Keratinocyte (primary cell): Measurements from ENCODE around the gene CCSAP. TPM values are rescaled to one million over a fixed set of nuclear protein-coding genes. Genes with fewer than 3 reads are reported as not detected.
A peak's percentile ranks its signal among the peaks of the same experiment; 100 is the strongest.

Source experiments
- DNase-seq: peaks from one replicate; pipeline ENCODE4 v3.0.0-alpha.2; 2011; ENCODE audit warnings: low read depth, missing footprints, low spot score
- FAIRE-seq: peaks from 2 replicates; lab custom pipeline; 2011; peaks lifted over from hg19 to GRCh38; lab: Jason Lieb, UNC
- H2AFZ ChIP-seq: 2 replicates; pipeline ENCODE4 v1.6.0; 2012; ENCODE audit warnings: low read length, control low read depth, inconsistent platforms; ENCODE audit not compliant: control insufficient read depth
- H3K27ac ChIP-seq: 2 replicates; pipeline ENCODE4 v1.5.1; 2011; ENCODE audit warnings: low read length; ENCODE audit not compliant: control insufficient read depth, insufficient read depth
- H3K27me3 ChIP-seq: 3 replicates; pipeline ENCODE4 v1.6.0; 2011; ENCODE audit warnings: low read length; ENCODE audit not compliant: control insufficient read depth, insufficient read depth; ENCODE audit errors: extremely low read depth
- H3K36me3 ChIP-seq, 2 experiments: 2 replicates in 1 of 2; 3 replicates in 1 of 2; pipeline ENCODE4 v1.5.1; 2011; ENCODE audit warnings: low read length in 2 of 2, mild to moderate bottlenecking in 1 of 2; ENCODE audit not compliant: control insufficient read depth in 2 of 2, insufficient read depth in 2 of 2; ENCODE audit errors: extremely low read depth in 1 of 2
- H3K4me1 ChIP-seq: 3 replicates; pipeline ENCODE4 v1.5.1; 2011; ENCODE audit warnings: low read length; ENCODE audit not compliant: control insufficient read depth, insufficient read depth; ENCODE audit errors: extremely low read depth
- H3K4me2 ChIP-seq: 3 replicates; pipeline ENCODE4 v1.6.0; 2011; ENCODE audit warnings: low read depth, low read length; ENCODE audit not compliant: control insufficient read depth, insufficient read depth; ENCODE audit errors: extremely low read depth
- H3K4me3 ChIP-seq, 3 experiments: fragments of 200-600 bp in 1 of 3; sonication (generic) in 1 of 3; 2 replicates in 2 of 3; 3 replicates in 1 of 3; pipeline ENCODE4 v1.5.1; 2011 to 2016; ENCODE audit warnings: low read length in 3 of 3, mild to moderate bottlenecking in 3 of 3, control low read depth in 2 of 3, inconsistent platforms in 1 of 3, low read depth in 1 of 3, mixed read lengths in 1 of 3, mixed run types in 1 of 3, moderate library complexity in 1 of 3; ENCODE audit not compliant: control insufficient read depth in 2 of 3, insufficient read depth in 2 of 3; ENCODE audit errors: extremely low read depth in 1 of 3
- H3K79me2 ChIP-seq: 2 replicates; pipeline ENCODE4 v1.6.0; 2012; ENCODE audit warnings: low read length; ENCODE audit not compliant: control insufficient read depth, insufficient read depth
- H3K9ac ChIP-seq: 3 replicates; pipeline ENCODE4 v1.6.0; 2011; ENCODE audit warnings: low read length; ENCODE audit not compliant: control insufficient read depth, insufficient read depth; ENCODE audit errors: extremely low read depth
- H3K9me1 ChIP-seq: 3 replicates; pipeline ENCODE4 v1.6.0; 2011; ENCODE audit warnings: low read length; ENCODE audit not compliant: control insufficient read depth, insufficient read depth; ENCODE audit errors: extremely low read depth
- H3K9me3 ChIP-seq: 2 replicates; pipeline ENCODE4 v1.5.1; 2012; ENCODE audit warnings: low read depth, low read length; ENCODE audit not compliant: control insufficient read depth
- H4K20me1 ChIP-seq: 3 replicates; pipeline ENCODE4 v1.6.0; 2011; ENCODE audit warnings: low read length; ENCODE audit not compliant: control insufficient read depth, insufficient read depth; ENCODE audit errors: extremely low read depth
- CTCF ChIP-seq, 3 experiments: IDR thresholded peaks in 1 of 3; conservative IDR thresholded peaks in 1 of 3; optimal IDR thresholded peaks in 1 of 3; 2 replicates in 2 of 3; 3 replicates in 1 of 3; pipeline versions ENCODE3 to v1.5.1; 2011; ENCODE audit warnings: low read length in 3 of 3, mild to moderate bottlenecking in 3 of 3, moderate library complexity in 2 of 3, control low read depth in 1 of 3, inconsistent platforms in 1 of 3; ENCODE audit not compliant: insufficient read depth in 2 of 3; ENCODE audit errors: extremely low read depth in 1 of 3
- EZH2 ChIP-seq: IDR thresholded peaks from one replicate; pipeline ENCODE4 v1.6.1; 2012; ENCODE audit warnings: inconsistent platforms, mild to moderate bottlenecking, low read length, moderate library complexity
- dilution Hi-C: fragments of 300-500 bp; cut with MboI; formaldehyde crosslinking; loops from one replicate; pipeline ENCODE4 v1.7.0; 2020; ENCODE audit warnings: low sequenced_read_pairs; ENCODE audit not compliant: extremely low pct_ligation_motif_present
- polyA plus RNA-seq, 5 experiments: library from polyadenylated mRNA; depleted of rRNA in 3 of 5; stranded (reverse) in 3 of 5; stranded (forward) in 1 of 5; unstranded in 1 of 5; fragments of >200 nt; gene quantifications; 1 replicate in 1 of 5; 2 replicates in 3 of 5; 3 replicates in 1 of 5; pipeline versions ENCODE4 v1.2.1 to v1.2.3, GENCODE V29; 2011 to 2012; ENCODE audit warnings: missing spikeins in 2 of 5, low read depth in 1 of 5, low replicate concordance in 1 of 5

Gene CCSAP
- polyA plus RNA-seq, 1 donor (not counting 4 experiments of a cell fraction or from before 2014, with no cell fraction given): 6.5 TPM

GRCh38 chr1:229283183-229283611 is 59.6 kb downstream of the CCSAP start:
- Histone ChIP-seq H3K27me3 (no peaks in the 10 kb centered on the region), H3K79me2 (peaks cover 91% of the 10 kb centered on the region), H3K36me3 (no peaks in the 10 kb centered on the region), H2AFZ (no peak overlapping the region), H3K9me1 (no peaks in the 10 kb centered on the region), H3K4me3 (no peak overlapping the region), H3K9ac (no peak overlapping the region), H3K27ac (no peak overlapping the region), H3K9me3 (no peaks in the 10 kb centered on the region), H3K4me1 (peaks cover 34% of the 10 kb centered on the region), H4K20me1 (no peaks in the 10 kb centered on the region), H3K4me2 (no peak overlapping the region)
- FAIRE-seq (peak; percentile 9), DNase-seq (no peak)
- dilution Hi-C loops: no loop called here
- no peak for TF ChIP-seq EZH2
- no peak for TF ChIP-seq CTCF (optimal IDR thresholded peaks at IDR 0.05 in 1 of 3, IDR thresholded peaks at IDR 0.05 in 1 of 3, conservative IDR thresholded peaks at IDR 0.05 in 1 of 3; ENCODE audit: extremely low read depth in 1 of 3, insufficient read depth in 2 of 3, low read length in 3 of 3)

GRCh38 chr1:229282295-229282823 is 60.5 kb downstream of the CCSAP start:
- no peaks in the 10 kb centered on the region for H3K27me3 ChIP-seq
- H3K9me1 ChIP-seq: no peaks in the 10 kb centered on the region
- DNase-seq (no peak), FAIRE-seq (no peak)
- peaks cover 31% of the 10 kb centered on the region for H3K4me1 ChIP-seq
- no peak overlapping the region for H3K4me2 ChIP-seq
- H2AFZ ChIP-seq: no peak overlapping the region
- H3K9ac ChIP-seq: no peak overlapping the region
- H3K9me3 ChIP-seq: no peaks in the 10 kb centered on the region
- dilution Hi-C loops: no loop called here
- TF ChIP-seq EZH2: no peak
- TF ChIP-seq CTCF (optimal IDR thresholded peaks at IDR 0.05 in 1 of 3, IDR thresholded peaks at IDR 0.05 in 1 of 3, conservative IDR thresholded peaks at IDR 0.05 in 1 of 3; ENCODE audit: extremely low read depth in 1 of 3, insufficient read depth in 2 of 3, low read length in 3 of 3): no peak
- no peaks in the 10 kb centered on the region for H3K36me3 ChIP-seq
- no peak overlapping the region for H3K27ac ChIP-seq
- H4K20me1 ChIP-seq: no peaks in the 10 kb centered on the region
- H3K79me2 ChIP-seq: peaks cover 92% of the 10 kb centered on the region
- no peak overlapping the region for H3K4me3 ChIP-seq
